Activated CD4-positive, alpha-beta T cell treated with anti-CD3 and anti-CD28 coated beads, Interleukin-2, amount 10 ng/mL, durations not matched to agents 7 days and 5 days (primary cell): ENCODE measurements around the gene OSBP2. TPM values are rescaled to one million over a fixed set of nuclear protein-coding genes. Genes with fewer than 3 reads are reported as not detected.
"Not testable (repeated sequence)": the region's sequence is repeated elsewhere in the genome, so short reads cannot be mapped to it uniquely, and the experiment has no call there.

Experiments
- CTCF ChIA-PET: fragments of 350-600 bp; sonication (Branson Sonifier 250); formaldehyde crosslinking; loops from one replicate; lab custom pipeline; 2021; ENCODE audit warnings: antibody characterized with exemption; lab: Charles Lee
- POLR2A ChIA-PET: fragments of 350-600 bp; sonication (Branson Sonifier 250); formaldehyde crosslinking; loops from one replicate; lab custom pipeline; 2021; ENCODE audit warnings: antibody characterized with exemption; lab: Charles Lee
- DNase-seq: peaks from one replicate; pipeline ENCODE4 v3.0.0-alpha.2; 2020
- H3K27ac Mint-ChIP-seq: one replicate; pipeline ENCODE4 v1.8.0; 2021; ENCODE audit warnings: mild to moderate bottlenecking, moderate library complexity, mixed read lengths
- H3K27me3 Mint-ChIP-seq: one replicate; pipeline ENCODE4 v1.8.0; 2021; ENCODE audit warnings: mixed read lengths
- H3K36me3 Mint-ChIP-seq: one replicate; pipeline ENCODE4 v1.8.0; 2021; ENCODE audit warnings: low read depth, mixed read lengths
- H3K4me1 Mint-ChIP-seq: one replicate; pipeline ENCODE4 v1.8.0; 2021; ENCODE audit warnings: mixed read lengths
- H3K4me3 Mint-ChIP-seq: one replicate; pipeline ENCODE4 v1.8.0; 2021; ENCODE audit warnings: mild to moderate bottlenecking, moderate library complexity, mixed read lengths
- H3K9me3 Mint-ChIP-seq: one replicate; pipeline ENCODE4 v1.8.0; 2021; ENCODE audit warnings: mixed read lengths
- total RNA-seq, 2 experiments: library from RNA; stranded (reverse); gene quantifications; one replicate each; pipeline ENCODE4 v1.2.3, GENCODE V29; 2021

Gene OSBP2
- total RNA-seq, 2 experiments from 2014 or later: 1.1 TPM

- peaks cover 24% of the 10 kb centered on the region for H3K4me1 Mint-ChIP-seq
- CTCF ChIA-PET: no interaction called here
- H3K9me3 Mint-ChIP-seq: no peaks in the 10 kb centered on the region
These were observed 29.4 kb upstream of the OSBP2 start for GRCh38 chr22:30665266-30665665.

GRCh38 chr22:30665786-30666185, 28.9 kb upstream of the OSBP2 start:
- ChIA-PET POLR2A (no interaction called here), CTCF (no interaction called here)
- Mint-ChIP-seq H3K4me3 (no peak overlapping the region), H3K36me3 (peaks cover 20% of the 10 kb centered on the region), H3K9me3 (no peaks in the 10 kb centered on the region), H3K27ac (no peak overlapping the region), H3K27me3 (peaks cover 3% of the 10 kb centered on the region), H3K4me1 (peaks cover 24% of the 10 kb centered on the region)
- DNase-seq: no peak

More at GRCh38 chr22:30665266-30665665, 29.4 kb upstream of the OSBP2 start:
- no peak for DNase-seq
- POLR2A ChIA-PET: no interaction called here
- H3K4me3 Mint-ChIP-seq: no peak overlapping the region
- H3K27me3 Mint-ChIP-seq: peaks cover 3% of the 10 kb centered on the region
- H3K36me3 Mint-ChIP-seq: peaks cover 20% of the 10 kb centered on the region
- H3K27ac Mint-ChIP-seq: no peak overlapping the region

GRCh38 chr22:30667107-30667493, 27.6 kb upstream of the OSBP2 start:
- Mint-ChIP-seq H3K27me3 (peaks cover 3% of the 10 kb centered on the region), H3K27ac (peak overlapping the region; percentile 91), H3K36me3 (peaks cover 18% of the 10 kb centered on the region), H3K4me1 (peaks cover 24% of the 10 kb centered on the region), H3K9me3 (no peaks in the 10 kb centered on the region), H3K4me3 (peak overlapping the region; percentile 95)
- ChIA-PET CTCF (interaction anchor here (0.9 to 2.0 kb wide), 7 partner anchors 9 to 418 kb away, joined by 3 to 8 read pairs (median 3); partner anchors contain the start of gene SLC35E4), POLR2A (no interaction called here)
- no peak for DNase-seq

- peaks cover 3% of the 10 kb centered on the region for H3K27me3 Mint-ChIP-seq
- H3K36me3 Mint-ChIP-seq: peaks cover 16% of the 10 kb centered on the region
- peak; percentile 94 for DNase-seq
- CTCF ChIA-PET: interaction anchor here (0.9 to 2.0 kb wide), 9 partner anchors 9 to 417 kb away, joined by 3 to 8 read pairs (median 3); partner anchors contain the start of gene SLC35E4
- peak within 1 kb of the TSS; percentile 95 for H3K4me3 Mint-ChIP-seq
- POLR2A ChIA-PET: interaction anchor here (0.6 kb wide), 1 partner anchor 22 kb away, joined by 5 read pairs; no protein-coding TSS in a partner anchor
- H3K4me1 Mint-ChIP-seq: peaks cover 24% of the 10 kb centered on the region
- H3K9me3 Mint-ChIP-seq: no peaks in the 10 kb centered on the region
- peak within 1 kb of the TSS; percentile 91 for H3K27ac Mint-ChIP-seq
These were observed 26.9 kb upstream of the OSBP2 start, which contains the start of gene DUSP18 for GRCh38 chr22:30667494-30668385. TSS of gene DUSP18 (minus strand) at chr22:30667875. CDS start at chr22:30664003, 3,872 bp downstream.

- Mint-ChIP-seq H3K4me3 (peak overlapping the region; percentile 95), H3K9me3 (no peaks in the 10 kb centered on the region), H3K27me3 (peaks cover 3% of the 10 kb centered on the region), H3K36me3 (peaks cover 10% of the 10 kb centered on the region), H3K4me1 (peaks cover 24% of the 10 kb centered on the region), H3K27ac (peak overlapping the region; percentile 46)
- DNase-seq: no peak
- POLR2A ChIA-PET: interaction anchor here (0.6 kb wide), 1 partner anchor 22 kb away, joined by 5 read pairs; no protein-coding TSS in a partner anchor
- CTCF ChIA-PET: interaction anchor here (1.4 to 1.7 kb wide), 3 partner anchors 26 to 87 kb away, joined by 3 to 8 read pairs (median 4); partner anchors contain the start of gene SLC35E4
These were observed 26.3 kb upstream of the OSBP2 start for GRCh38 chr22:30668386-30668710.

GRCh38 chr22:30671071-30671470, 23.6 kb upstream of the OSBP2 start:
- Mint-ChIP-seq H3K4me3 (no peak overlapping the region), H3K9me3 (no peaks in the 10 kb centered on the region), H3K27ac (no peak overlapping the region), H3K27me3 (peaks cover 3% of the 10 kb centered on the region), H3K36me3 (peaks cover 2% of the 10 kb centered on the region), H3K4me1 (peaks cover 14% of the 10 kb centered on the region)
- DNase-seq: no peak
- CTCF ChIA-PET: interaction anchor here (0.5 to 1.8 kb wide), 5 partner anchors 8 to 723 kb away, joined by 3 to 6 read pairs (median 3); no protein-coding TSS in a partner anchor
- POLR2A ChIA-PET: no interaction called here

- peaks cover 6% of the 10 kb centered on the region for H3K4me1 Mint-ChIP-seq
- DNase-seq: no peak
- no peak overlapping the region for H3K4me3 Mint-ChIP-seq
- no peak overlapping the region for H3K27ac Mint-ChIP-seq
- ChIA-PET CTCF (interaction anchor here (1.2 to 1.4 kb wide), 2 partner anchors 14 to 38 kb away, joined by 3 to 4 read pairs; partner anchors contain the start of gene SLC35E4), POLR2A (interaction anchor here (1.1 kb wide), 1 partner anchor 9 kb away, joined by 3 read pairs; no protein-coding TSS in a partner anchor)
- H3K9me3 Mint-ChIP-seq: no peaks in the 10 kb centered on the region
- no peaks in the 10 kb centered on the region for H3K36me3 Mint-ChIP-seq
- H3K27me3 Mint-ChIP-seq: peaks cover 5% of the 10 kb centered on the region
These were observed 21.5 kb upstream of the OSBP2 start for GRCh38 chr22:30673136-30673535.

- H3K4me1 Mint-ChIP-seq: no peaks in the 10 kb centered on the region
- H3K27me3 Mint-ChIP-seq: peaks cover 6% of the 10 kb centered on the region
- DNase-seq: no peak
- H3K4me3 Mint-ChIP-seq: no peak overlapping the region
- no peaks in the 10 kb centered on the region for H3K9me3 Mint-ChIP-seq
- H3K36me3 Mint-ChIP-seq: no peaks in the 10 kb centered on the region
- ChIA-PET CTCF (no interaction called here), POLR2A (no interaction called here)
- H3K27ac Mint-ChIP-seq: no peak overlapping the region
These were observed 20.2 kb upstream of the OSBP2 start for GRCh38 chr22:30674482-30674881.

GRCh38 chr22:30675436-30675835, 19.2 kb upstream of the OSBP2 start:
- Mint-ChIP-seq H3K9me3 (no peaks in the 10 kb centered on the region), H3K36me3 (no peaks in the 10 kb centered on the region), H3K27me3 (peaks cover 7% of the 10 kb centered on the region), H3K27ac (no peak overlapping the region), H3K4me1 (no peaks in the 10 kb centered on the region), H3K4me3 (no peak overlapping the region)
- DNase-seq: no peak
- CTCF ChIA-PET: no interaction called here
- POLR2A ChIA-PET: no interaction called here

- H3K27ac Mint-ChIP-seq, H3K4me1 Mint-ChIP-seq, H3K9me3 Mint-ChIP-seq, DNase-seq, H3K27me3 Mint-ChIP-seq, H3K36me3 Mint-ChIP-seq, POLR2A ChIA-PET, H3K4me3 Mint-ChIP-seq, CTCF ChIA-PET: not testable (repeated sequence)
These were observed 18.1 kb upstream of the OSBP2 start for GRCh38 chr22:30676565-30676964.

GRCh38 chr22:30679895-30680690, 14.6 kb upstream of the OSBP2 start:
- H3K27ac Mint-ChIP-seq, DNase-seq, H3K27me3 Mint-ChIP-seq, H3K36me3 Mint-ChIP-seq, H3K4me1 Mint-ChIP-seq, POLR2A ChIA-PET, H3K9me3 Mint-ChIP-seq, H3K4me3 Mint-ChIP-seq: not testable (repeated sequence)
- CTCF ChIA-PET: interaction anchor here (1.0 to 1.4 kb wide), 3 partner anchors 13 to 47 kb away, joined by 3 to 4 read pairs (median 3); no protein-coding TSS in a partner anchor

GRCh38 chr22:30680991-30681770, 13.5 kb upstream of the OSBP2 start:
- Mint-ChIP-seq H3K27ac (no peak overlapping the region), H3K4me1 (no peaks in the 10 kb centered on the region), H3K4me3 (no peak overlapping the region), H3K27me3 (peaks cover 7% of the 10 kb centered on the region), H3K9me3 (no peaks in the 10 kb centered on the region), H3K36me3 (no peaks in the 10 kb centered on the region)
- CTCF ChIA-PET: interaction anchor here (1.0 to 1.4 kb wide), 3 partner anchors 32 to 61 kb away, joined by 3 to 4 read pairs (median 3); no protein-coding TSS in a partner anchor
- no peak for DNase-seq
- POLR2A ChIA-PET: no interaction called here
